ENCODE measurements around the gene AJM1.

The AJM1 gene

GRCh38 chr9:136808075-136808805, 34.0 kb upstream of the AJM1 start:
- DNase-seq: peak; percentile 61

GRCh38 chr9:136808806-136809158, 33.5 kb upstream of the AJM1 start:
- no peak for DNase-seq

- DNase-seq: no peak
These were observed 27.4 kb upstream of the AJM1 start for GRCh38 chr9:136814725-136815421.

- DNase-seq: no peak
These were observed 26.9 kb upstream of the AJM1 start for GRCh38 chr9:136815422-136815782.

- DNase-seq: no peak
These were observed 21.1 kb upstream of the AJM1 start for GRCh38 chr9:136820971-136821825.

GRCh38 chr9:136821826-136822544, 20.3 kb upstream of the AJM1 start:
- no peak for DNase-seq

GRCh38 chr9:136823136-136824046, 18.9 kb upstream of the AJM1 start:
- DNase-seq: no peak

GRCh38 chr9:136824496-136825225, 17.6 kb upstream of the AJM1 start:
- DNase-seq: no peak

- no peak for DNase-seq
These were observed 16.7 kb upstream of the AJM1 start for GRCh38 chr9:136825295-136826187.

- no peak for DNase-seq
These were observed 16.1 kb upstream of the AJM1 start for GRCh38 chr9:136826188-136826541.

- no peak for DNase-seq
These were observed 15.3 kb upstream of the AJM1 start for GRCh38 chr9:136826703-136827582.

GRCh38 chr9:136827794-136828473, 14.3 kb upstream of the AJM1 start:
- DNase-seq: no peak

GRCh38 chr9:136828474-136829140, 13.7 kb upstream of the AJM1 start:
- no peak for DNase-seq

GRCh38 chr9:136829412-136829811, 12.9 kb upstream of the AJM1 start:
- no peak for DNase-seq

GRCh38 chr9:136829981-136830885, 12.0 kb upstream of the AJM1 start:
- no peak for DNase-seq

- DNase-seq: no peak
These were observed 11.1 kb upstream of the AJM1 start for GRCh38 chr9:136831002-136831719.

Data from RPMI8226 (cell line).